Panc1 (cell line): ENCODE data around the gene C16orf90. TPM values are rescaled to one million over a fixed set of nuclear protein-coding genes. Genes with fewer than 3 reads are reported as not detected.

Experiments used
- ATAC-seq: fragments of 200-7000 bp; cut with Tn5 transposase; 2 replicates; pipeline ENCODE4 v1.9.1; 2020; ENCODE audit warnings: mild to moderate bottlenecking, moderate library complexity
- BruUV-seq: library from RNA; stranded (reverse); fragments of 400-500 nt; replicated peaks from 2 replicates; lab custom pipeline; 2021; lab: Mats Ljungman, UMichigan
- CTCF ChIA-PET: fragments of 300-600 bp; sonication (Branson Sonifier 250); formaldehyde crosslinking; loops from one replicate; lab custom pipeline; 2022; ENCODE audit warnings: antibody characterized with exemption; lab: Charles Lee
- POLR2A ChIA-PET: fragments of 300-600 bp; sonication (Branson Sonifier 250); formaldehyde crosslinking; loops from one replicate; lab custom pipeline; 2022; ENCODE audit warnings: antibody characterized with exemption; lab: Charles Lee
- DNase-seq: peaks from one replicate; pipeline ENCODE4 v3.0.0-alpha.2; 2010; ENCODE audit warnings: low read depth, low spot score
- H3K27ac ChIP-seq: 2 replicates; pipeline ENCODE4 v1.5.1; 2011; ENCODE audit warnings: mild to moderate bottlenecking, low read length, inconsistent platforms
- H3K27me3 ChIP-seq: fragments of 200-500 bp; sonication (Bioruptor generic); 2 replicates; pipeline ENCODE4 v1.6.0; 2014; ENCODE audit warnings: low read length, inconsistent platforms; ENCODE audit not compliant: control insufficient read depth, insufficient read depth
- H3K36me3 ChIP-seq: fragments of 200-500 bp; sonication (Bioruptor generic); 2 replicates; pipeline ENCODE4 v1.5.1; 2014; ENCODE audit warnings: inconsistent platforms, mild to moderate bottlenecking, low read length, moderate library complexity; ENCODE audit not compliant: control insufficient read depth, insufficient read depth
- H3K4me1 ChIP-seq: 2 replicates; pipeline ENCODE4 v1.5.1; 2011; ENCODE audit warnings: inconsistent platforms, mild to moderate bottlenecking, low read length, moderate library complexity; ENCODE audit not compliant: control insufficient read depth, insufficient read depth
- H3K4me3 ChIP-seq, 2 experiments: 2 replicates each; pipeline ENCODE4 v1.5.1; 2011 to 2012; ENCODE audit warnings: low read depth in 2 of 2, low read length in 2 of 2, mild to moderate bottlenecking in 2 of 2, inconsistent platforms in 1 of 2, moderate library complexity in 1 of 2
- H3K9me3 ChIP-seq: fragments of 200-500 bp; sonication (Bioruptor generic); 2 replicates; pipeline ENCODE4 v1.5.1; 2014; ENCODE audit warnings: low read depth, mild to moderate bottlenecking, inconsistent platforms, low read length, moderate library complexity; ENCODE audit not compliant: control insufficient read depth, insufficient read depth
- CTCF ChIP-seq: fragments of 450-650 bp; IDR thresholded peaks from 2 replicates; pipeline ENCODE4 v1.5.1; 2017; ENCODE audit warnings: mild to moderate bottlenecking
- POLR2AphosphoS5 ChIP-seq: IDR thresholded peaks from 2 replicates; pipeline ENCODE4 v1.6.1; 2012; ENCODE audit warnings: mild to moderate bottlenecking, low read depth, low read length, moderate library complexity
- REST ChIP-seq, 2 experiments: IDR thresholded peaks; 2 replicates each; pipeline ENCODE4 v1.6.1; 2011 to 2012; ENCODE audit warnings: low read depth in 2 of 2, control low read depth in 1 of 2, low read length in 1 of 2, mild to moderate bottlenecking in 1 of 2, moderate library complexity in 1 of 2; ENCODE audit not compliant: insufficient read depth in 1 of 2
- SIN3A ChIP-seq: IDR thresholded peaks from 2 replicates; pipeline ENCODE4 v1.6.1; 2012; ENCODE audit warnings: low read depth, mild to moderate bottlenecking, low read length, moderate library complexity, borderline replicate concordance; ENCODE audit not compliant: insufficient read depth
- TCF7L2 ChIP-seq: IDR thresholded peaks from 2 replicates; pipeline ENCODE4 v1.6.1; 2011; ENCODE audit warnings: mild to moderate bottlenecking, low read depth, low read length, inconsistent platforms
- in situ Hi-C: cut with HindIII; loops from 2 replicates; pipeline ENCODE4 v1.10.0; 2016; ENCODE audit warnings: low sequenced_read_pairs, low pct_unique_long_range_greater_than_20kb
- intact Hi-C: fragments of 100-400 bp; cut with micrococcal nuclease; formaldehyde crosslinking; loops from one replicate; pipeline ENCODE4 v1.10.0; 2022; ENCODE audit not compliant: unreplicated experiment
- total RNA-seq: library from RNA; stranded (reverse); gene quantifications from one replicate; pipeline ENCODE4 v1.2.1, GENCODE V29; 2021; ENCODE audit not compliant: unreplicated experiment

C16orf90 gene
- total RNA-seq, 1 experiment from 2014 or later: not detected

- POLR2A ChIA-PET: no interaction called here
- CTCF ChIA-PET: no interaction called here
- no peaks in the 10 kb centered on the region for H3K9me3 ChIP-seq
- H3K4me3 ChIP-seq: no peak overlapping the region
- H3K4me1 ChIP-seq: no peaks in the 10 kb centered on the region
- ATAC-seq (no peak), DNase-seq (no peak)
- TSS peak; percentile 63 for BruUV-seq
- no peak for TF ChIP-seq TCF7L2
- TF ChIP-seq CTCF: no peak
- TF ChIP-seq SIN3A: no peak
- TF ChIP-seq POLR2AphosphoS5: no peak
- no peak for TF ChIP-seq REST (IDR thresholded peaks at IDR 0.05; ENCODE audit: insufficient read depth in 1 of 2, low read depth in 2 of 2, low read length in 1 of 2)
- no peaks in the 10 kb centered on the region for H3K27me3 ChIP-seq
- peaks cover 3% of the 10 kb centered on the region for H3K36me3 ChIP-seq
- no peak overlapping the region for H3K27ac ChIP-seq
- intact Hi-C loops (no loop called here), in situ Hi-C loops (no loop called here)
These were observed 41.6 kb upstream of the C16orf90 start for GRCh38 chr16:3536851-3537250.

- peaks cover 3% of the 10 kb centered on the region for H3K36me3 ChIP-seq
- H3K4me1 ChIP-seq: no peaks in the 10 kb centered on the region
- intact Hi-C loops (no loop called here), in situ Hi-C loops (no loop called here)
- CTCF ChIA-PET: interaction anchor here (0.6 kb wide), 1 partner anchor 20 kb away, joined by 11 read pairs; no protein-coding TSS in a partner anchor
- H3K9me3 ChIP-seq: no peaks in the 10 kb centered on the region
- POLR2A ChIA-PET: no interaction called here
- ATAC-seq: no peak
- H3K4me3 ChIP-seq: no peak overlapping the region
- TF ChIP-seq REST (IDR thresholded peaks at IDR 0.05; ENCODE audit: insufficient read depth in 1 of 2, low read depth in 2 of 2, low read length in 1 of 2): no peak
- TF ChIP-seq POLR2AphosphoS5: no peak
- TF ChIP-seq TCF7L2: no peak
- TF ChIP-seq SIN3A: no peak
- no TSS peak for BruUV-seq
- DNase-seq: no peak
- H3K27me3 ChIP-seq: no peaks in the 10 kb centered on the region
- no peak overlapping the region for H3K27ac ChIP-seq
These were observed 41.0 kb upstream of the C16orf90 start for GRCh38 chr16:3536271-3536731.
